Smooth muscle cell of the umbilical artery (primary cell): ENCODE results near the gene DGKB. TPM values are rescaled to one million over a fixed set of nuclear protein-coding genes. Genes with fewer than 3 reads are reported as not detected.

Experiments
- total RNA-seq: library from RNA; depleted of rRNA; stranded (reverse); fragments of >200 nt; gene quantifications from 2 replicates; pipeline ENCODE4 v1.2.3, GENCODE V29; 2014

The DGKB gene
- total RNA-seq: 0.59 and 1.2 TPM in 2 replicates

GRCh38 chr7:14902589-14903067 is at the start of gene DGKB:
Gene DGKB (minus strand): TSS chr7:14902751.

